ENCODE results near the gene RNF7. TPM values are rescaled to one million over a fixed set of nuclear protein-coding genes. Genes with fewer than 3 reads are reported as not detected.

RNF7 gene
- polyA plus RNA-seq, 1 donor (not counting 4 experiments of a cell fraction or from before 2014, with no cell fraction given), result 96.5 TPM

GRCh38 chr3:141722081-141722480, 16.0 kb upstream of the RNF7 start:
- H3K9me3 ChIP-seq (ENCODE audit: control insufficient read depth, low read depth, low read length), result no peaks in the 10 kb centered on the region
- DNase-seq (ENCODE audit: low read depth, low spot score) (no peak), FAIRE-seq (no peak)
- no peak overlapping the region for H3K9ac ChIP-seq (ENCODE audit: control insufficient read depth, extremely low read depth, insufficient read depth, low read length)
- H3K4me3 ChIP-seq (ENCODE audit: control insufficient read depth in 2 of 3, extremely low read depth in 1 of 3, insufficient read depth in 2 of 3, low read depth in 1 of 3, low read length in 3 of 3), result no peak overlapping the region
- no peak overlapping the region for H3K4me2 ChIP-seq (ENCODE audit: control insufficient read depth, extremely low read depth, insufficient read depth, low read depth, low read length)
- dilution Hi-C loops (cut with MboI; ENCODE audit: extremely low pct_ligation_motif_present, low sequenced_read_pairs), result no loop called here
- no peaks in the 10 kb centered on the region for H3K36me3 ChIP-seq (ENCODE audit: control insufficient read depth in 2 of 2, extremely low read depth in 1 of 2, insufficient read depth in 2 of 2, low read length in 2 of 2)
- H3K27me3 ChIP-seq (ENCODE audit: control insufficient read depth, extremely low read depth, insufficient read depth, low read length), result no peaks in the 10 kb centered on the region
- no peaks in the 10 kb centered on the region for H3K79me2 ChIP-seq (ENCODE audit: control insufficient read depth, insufficient read depth, low read length)
- H3K9me1 ChIP-seq (ENCODE audit: control insufficient read depth, extremely low read depth, insufficient read depth, low read length), result no peaks in the 10 kb centered on the region
- H4K20me1 ChIP-seq (ENCODE audit: control insufficient read depth, extremely low read depth, insufficient read depth, low read length), result no peaks in the 10 kb centered on the region
- no peak overlapping the region for H2AFZ ChIP-seq (ENCODE audit: control insufficient read depth, low read length)
- no peaks in the 10 kb centered on the region for H3K4me1 ChIP-seq (ENCODE audit: control insufficient read depth, extremely low read depth, insufficient read depth, low read length)
- no peak for TF ChIP-seq EZH2 (IDR thresholded peaks at IDR 0.05; ENCODE audit: low read length)
- TF ChIP-seq CTCF (optimal IDR thresholded peaks at IDR 0.05 in 1 of 3, IDR thresholded peaks at IDR 0.05 in 1 of 3, conservative IDR thresholded peaks at IDR 0.05 in 1 of 3; ENCODE audit: extremely low read depth in 1 of 3, insufficient read depth in 2 of 3, low read length in 3 of 3), result no peak
- H3K27ac ChIP-seq (ENCODE audit: control insufficient read depth, insufficient read depth, low read length), result no peak overlapping the region

- H2AFZ ChIP-seq (ENCODE audit: control insufficient read depth, low read length), result no peak overlapping the region
- FAIRE-seq, result no peak
- no peak overlapping the region for H3K9ac ChIP-seq (ENCODE audit: control insufficient read depth, extremely low read depth, insufficient read depth, low read length)
- TF ChIP-seq EZH2 (IDR thresholded peaks at IDR 0.05; ENCODE audit: low read length) (no peak), CTCF (optimal IDR thresholded peaks at IDR 0.05 in 1 of 3, IDR thresholded peaks at IDR 0.05 in 1 of 3, conservative IDR thresholded peaks at IDR 0.05 in 1 of 3; ENCODE audit: extremely low read depth in 1 of 3, insufficient read depth in 2 of 3, low read length in 3 of 3) (no peak)
- H3K36me3 ChIP-seq (ENCODE audit: control insufficient read depth in 2 of 2, extremely low read depth in 1 of 2, insufficient read depth in 2 of 2, low read length in 2 of 2), result no peaks in the 10 kb centered on the region
- H3K4me2 ChIP-seq (ENCODE audit: control insufficient read depth, extremely low read depth, insufficient read depth, low read depth, low read length), result no peak overlapping the region
- no peaks in the 10 kb centered on the region for H3K79me2 ChIP-seq (ENCODE audit: control insufficient read depth, insufficient read depth, low read length)
- no peaks in the 10 kb centered on the region for H3K9me1 ChIP-seq (ENCODE audit: control insufficient read depth, extremely low read depth, insufficient read depth, low read length)
- dilution Hi-C loops (cut with MboI; ENCODE audit: extremely low pct_ligation_motif_present, low sequenced_read_pairs), result no loop called here
- H3K4me1 ChIP-seq (ENCODE audit: control insufficient read depth, extremely low read depth, insufficient read depth, low read length), result no peaks in the 10 kb centered on the region
- H3K4me3 ChIP-seq (ENCODE audit: control insufficient read depth in 2 of 3, extremely low read depth in 1 of 3, insufficient read depth in 2 of 3, low read depth in 1 of 3, low read length in 3 of 3), result no peak overlapping the region
- no peak for DNase-seq (ENCODE audit: low read depth, low spot score)
- H3K27me3 ChIP-seq (ENCODE audit: control insufficient read depth, extremely low read depth, insufficient read depth, low read length), result no peaks in the 10 kb centered on the region
- no peaks in the 10 kb centered on the region for H3K9me3 ChIP-seq (ENCODE audit: control insufficient read depth, low read depth, low read length)
- no peak overlapping the region for H3K27ac ChIP-seq (ENCODE audit: control insufficient read depth, insufficient read depth, low read length)
- no peaks in the 10 kb centered on the region for H4K20me1 ChIP-seq (ENCODE audit: control insufficient read depth, extremely low read depth, insufficient read depth, low read length)
These were observed 15.4 kb upstream of the RNF7 start for GRCh38 chr3:141722648-141723047.

Measured in keratinocyte (primary cell).